ENCODE results near the gene ARID1B. TPM values are rescaled to one million over a fixed set of nuclear protein-coding genes. Genes with fewer than 3 reads are reported as not detected.

The ARID1B gene
- total RNA-seq, 1 experiment from 2014 or later, result 86.3 TPM

DNA sequence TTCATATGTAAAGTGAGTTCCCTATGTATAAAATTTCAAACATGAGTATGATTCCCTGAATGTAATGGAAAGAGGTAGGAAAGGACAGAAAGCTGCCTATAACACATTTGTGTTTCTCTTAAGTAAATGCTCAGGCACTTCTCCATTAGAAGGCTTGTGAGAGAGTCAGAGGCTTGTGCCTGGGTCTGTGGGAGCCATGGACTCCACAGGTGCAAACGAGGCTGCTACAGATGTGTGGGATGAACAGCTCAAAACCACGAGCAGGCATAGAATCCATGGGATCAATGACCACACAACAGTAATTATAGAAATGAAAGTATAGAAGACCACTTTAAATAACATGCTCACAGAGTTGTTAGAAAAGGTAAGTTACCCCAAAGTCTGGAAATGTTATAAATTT lies 134.4 kb downstream of the ARID1B start:
- DNase-seq (ENCODE audit: low spot score), result no peak
- H3K4me1 ChIP-seq (ENCODE audit: insufficient read depth, low read length, poor library complexity, severe bottlenecking), result no peaks in the 10 kb centered on the region
- no peak overlapping the region for H3K4me3 ChIP-seq (ENCODE audit: low read depth, low read length, poor library complexity, severe bottlenecking)
- TF ChIP-seq CTCF (conservative IDR thresholded peaks at IDR 0.05; ENCODE audit: low read depth, low read length) (no peak), EZH2 (IDR thresholded peaks at IDR 0.05; ENCODE audit: borderline replicate concordance, low read depth, low read length, poor library complexity, severe bottlenecking) (no peak)
- CTCF ChIA-PET, result no interaction called here
- no peaks in the 10 kb centered on the region for H3K36me3 ChIP-seq (ENCODE audit: insufficient read depth, low read length, poor library complexity, severe bottlenecking)
- H3K27ac ChIP-seq (ENCODE audit: low read depth, low read length, poor library complexity, severe bottlenecking), result no peak overlapping the region
- BruUV-seq (replicated peaks), result no TSS peak
- POLR2A ChIA-PET (ENCODE audit: low non-redundant PET), result no interaction called here
- no peaks in the 10 kb centered on the region for H3K9me3 ChIP-seq (ENCODE audit: low read depth, low read length, poor library complexity, severe bottlenecking)
- intact Hi-C loops (cut with micrococcal nuclease; ENCODE audit: unreplicated experiment), result no loop called here
- H3K27me3 ChIP-seq (replicated peaks; ENCODE audit: insufficient read depth, low read depth, low read length, poor library complexity), result no peaks in the 10 kb centered on the region

DNA sequence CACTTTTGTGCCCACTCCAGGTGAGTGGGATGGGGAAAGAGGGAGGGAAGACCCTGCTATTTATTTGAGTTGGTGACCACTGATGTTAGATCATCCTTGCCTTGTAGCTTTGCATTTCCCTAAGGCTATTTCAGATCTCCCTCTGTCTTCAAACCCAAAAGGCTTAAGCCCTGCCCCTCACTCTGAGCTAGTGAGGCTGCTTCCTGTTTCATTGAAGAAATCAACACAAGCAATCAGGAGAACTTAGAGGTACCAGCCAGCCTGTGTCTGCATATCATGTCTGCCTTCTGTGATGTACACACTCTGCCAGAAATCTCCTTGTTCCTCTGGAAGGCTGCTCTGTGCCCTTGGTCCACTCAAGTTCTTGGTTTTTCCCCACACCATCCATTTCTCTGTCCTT lies 135.3 kb downstream of the ARID1B start:
- Histone ChIP-seq H3K27me3 (replicated peaks; ENCODE audit: insufficient read depth, low read depth, low read length, poor library complexity) (no peaks in the 10 kb centered on the region), H3K4me3 (ENCODE audit: low read depth, low read length, poor library complexity, severe bottlenecking) (no peak overlapping the region), H3K4me1 (ENCODE audit: insufficient read depth, low read length, poor library complexity, severe bottlenecking) (no peaks in the 10 kb centered on the region), H3K27ac (ENCODE audit: low read depth, low read length, poor library complexity, severe bottlenecking) (no peak overlapping the region), H3K9me3 (ENCODE audit: low read depth, low read length, poor library complexity, severe bottlenecking) (no peaks in the 10 kb centered on the region), H3K36me3 (ENCODE audit: insufficient read depth, low read length, poor library complexity, severe bottlenecking) (no peaks in the 10 kb centered on the region)
- no peak for DNase-seq (ENCODE audit: low spot score)
- POLR2A ChIA-PET (ENCODE audit: low non-redundant PET), result no interaction called here
- intact Hi-C loops (cut with micrococcal nuclease; ENCODE audit: unreplicated experiment), result no loop called here
- TSS peak; percentile 5 for BruUV-seq (replicated peaks)
- no peak for TF ChIP-seq EZH2 (IDR thresholded peaks at IDR 0.05; ENCODE audit: borderline replicate concordance, low read depth, low read length, poor library complexity, severe bottlenecking)
- TF ChIP-seq CTCF (conservative IDR thresholded peaks at IDR 0.05; ENCODE audit: low read depth, low read length), result no peak
- CTCF ChIA-PET, result no interaction called here

DNA sequence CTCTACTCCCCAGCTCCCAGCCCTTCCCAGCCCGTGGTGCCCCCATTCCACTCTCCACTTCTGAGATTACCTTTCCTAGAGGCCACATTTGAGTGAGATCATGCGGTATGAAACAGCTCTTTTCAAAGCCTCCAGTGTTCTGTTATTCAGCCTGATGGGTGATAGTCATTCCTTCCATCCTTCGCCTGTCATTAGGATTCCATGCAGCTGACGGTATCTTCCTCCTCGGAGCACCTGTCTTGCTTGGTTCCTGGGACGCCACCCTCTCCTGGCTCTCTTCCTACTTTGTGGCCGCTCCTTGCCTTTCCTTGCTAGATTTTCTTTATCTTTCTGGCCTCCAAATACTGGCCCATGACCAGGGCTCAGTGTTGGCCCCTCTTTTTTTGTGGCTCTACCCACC lies 137.0 kb downstream of the ARID1B start:
- no peak for DNase-seq (ENCODE audit: low spot score)
- Histone ChIP-seq H3K9me3 (ENCODE audit: low read depth, low read length, poor library complexity, severe bottlenecking) (no peaks in the 10 kb centered on the region), H3K36me3 (ENCODE audit: insufficient read depth, low read length, poor library complexity, severe bottlenecking) (no peaks in the 10 kb centered on the region), H3K4me1 (ENCODE audit: insufficient read depth, low read length, poor library complexity, severe bottlenecking) (peaks cover 3% of the 10 kb centered on the region), H3K27ac (ENCODE audit: low read depth, low read length, poor library complexity, severe bottlenecking) (no peak overlapping the region), H3K27me3 (replicated peaks; ENCODE audit: insufficient read depth, low read depth, low read length, poor library complexity) (no peaks in the 10 kb centered on the region), H3K4me3 (ENCODE audit: low read depth, low read length, poor library complexity, severe bottlenecking) (no peak overlapping the region)
- POLR2A ChIA-PET (ENCODE audit: low non-redundant PET), result no interaction called here
- TF ChIP-seq CTCF (conservative IDR thresholded peaks at IDR 0.05; ENCODE audit: low read depth, low read length) (no peak), EZH2 (IDR thresholded peaks at IDR 0.05; ENCODE audit: borderline replicate concordance, low read depth, low read length, poor library complexity, severe bottlenecking) (no peak)
- intact Hi-C loops (cut with micrococcal nuclease; ENCODE audit: unreplicated experiment), result no loop called here
- CTCF ChIA-PET, result no interaction called here
- BruUV-seq (replicated peaks), result no TSS peak
